SIG-M5 (cell line): Measurements from ENCODE around the gene NEK8.

Source experiments
- DNase-seq: peaks from one replicate; lab custom pipeline; 2025; lab: John Stamatoyannopoulos, UW

Gene NEK8

DNA sequence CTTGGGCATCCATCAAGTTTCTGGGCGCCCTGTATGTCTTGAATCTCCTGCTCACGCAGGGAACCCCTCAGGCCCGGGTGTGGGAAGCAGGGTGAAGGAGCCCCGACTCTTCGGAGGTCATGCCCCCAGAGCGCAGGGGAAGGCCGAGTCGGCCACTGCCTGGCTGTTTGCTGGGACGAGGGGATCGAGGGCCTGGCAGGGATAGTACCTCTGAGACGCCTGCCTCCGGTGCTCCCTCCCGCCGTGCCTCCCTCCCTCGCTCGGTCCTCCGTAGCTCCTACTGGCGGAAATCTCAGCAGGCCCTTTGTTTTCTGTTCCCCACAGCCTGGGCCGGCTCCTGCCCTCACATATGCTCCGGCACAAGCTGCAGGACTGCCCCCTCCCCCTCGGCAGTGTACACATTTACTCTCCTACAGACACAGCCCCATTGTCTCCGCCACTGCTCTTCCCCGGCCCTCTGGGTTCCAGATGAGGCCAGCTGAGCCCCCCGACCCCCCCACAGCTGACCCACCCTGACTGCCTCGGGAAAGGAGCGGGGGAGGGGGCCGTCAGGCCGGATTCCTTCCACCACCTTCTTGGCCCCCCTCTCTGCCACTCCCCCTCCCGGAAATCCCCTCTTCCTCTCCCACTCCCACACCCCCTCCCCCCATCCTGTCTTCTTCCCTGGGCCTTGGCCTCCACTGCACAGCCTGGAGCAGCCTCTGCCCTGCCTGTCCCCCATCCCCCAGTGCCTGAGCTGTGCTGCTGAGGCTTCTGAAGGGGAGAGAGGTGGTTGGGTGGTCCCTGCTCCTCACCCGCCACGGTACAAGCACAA, 16.6 kb downstream of the NEK8 start:
- no peak for DNase-seq

DNA sequence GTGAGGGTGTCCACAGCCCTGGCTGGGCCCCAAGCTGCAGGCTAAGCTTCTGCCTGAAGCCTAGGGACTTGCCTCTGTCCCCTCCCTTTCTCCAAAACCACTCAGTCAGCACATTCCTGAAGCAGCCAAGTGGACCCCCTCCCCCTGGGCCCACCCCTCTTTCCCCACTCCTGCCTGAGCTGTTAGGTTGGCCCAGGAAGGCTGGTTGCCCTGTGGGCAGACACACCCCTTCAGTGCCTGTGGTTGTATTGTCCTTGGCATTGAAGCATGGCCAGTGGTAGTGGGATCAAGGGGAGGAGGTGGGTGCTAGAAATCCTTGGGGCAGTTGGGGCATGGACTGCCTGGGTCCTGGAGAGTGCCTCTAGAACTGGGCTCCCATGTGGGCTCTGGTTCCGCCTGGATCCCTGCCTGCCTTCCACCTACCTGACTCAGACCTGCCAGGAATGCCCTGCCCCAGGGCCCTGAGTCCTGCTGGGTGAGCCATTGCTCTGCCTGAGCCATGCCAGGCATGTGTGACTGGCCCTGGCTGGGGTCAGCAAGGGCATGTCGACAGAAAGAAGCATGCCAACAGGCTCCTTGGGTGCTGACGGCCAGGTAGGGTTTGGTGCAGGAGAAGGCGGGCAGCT, 17.3 kb downstream of the NEK8 start:
- DNase-seq, result no peak

DNA sequence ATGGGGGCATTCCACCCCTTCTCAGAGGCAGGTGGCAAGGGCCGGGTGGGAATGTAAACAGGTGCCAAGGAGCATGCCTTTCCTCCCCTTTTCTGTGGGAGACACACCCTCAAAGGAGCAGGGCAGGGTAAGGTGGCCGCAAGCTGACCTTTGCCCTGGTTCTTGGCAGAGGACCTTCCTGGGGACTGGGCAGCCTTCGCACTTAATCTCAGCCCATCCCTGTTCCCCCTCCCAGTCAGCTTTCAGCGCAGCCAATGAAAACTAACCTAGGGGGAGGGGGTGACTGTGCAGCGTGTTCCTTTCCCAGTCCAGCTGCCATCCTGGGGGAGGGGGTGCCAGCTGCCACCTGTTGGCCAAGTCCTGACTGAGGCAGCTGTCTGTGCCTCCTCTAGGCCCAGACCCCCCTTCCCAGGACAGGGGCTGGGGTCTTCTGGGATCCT, 18.0 kb downstream of the NEK8 start:
- DNase-seq, result no peak

DNA sequence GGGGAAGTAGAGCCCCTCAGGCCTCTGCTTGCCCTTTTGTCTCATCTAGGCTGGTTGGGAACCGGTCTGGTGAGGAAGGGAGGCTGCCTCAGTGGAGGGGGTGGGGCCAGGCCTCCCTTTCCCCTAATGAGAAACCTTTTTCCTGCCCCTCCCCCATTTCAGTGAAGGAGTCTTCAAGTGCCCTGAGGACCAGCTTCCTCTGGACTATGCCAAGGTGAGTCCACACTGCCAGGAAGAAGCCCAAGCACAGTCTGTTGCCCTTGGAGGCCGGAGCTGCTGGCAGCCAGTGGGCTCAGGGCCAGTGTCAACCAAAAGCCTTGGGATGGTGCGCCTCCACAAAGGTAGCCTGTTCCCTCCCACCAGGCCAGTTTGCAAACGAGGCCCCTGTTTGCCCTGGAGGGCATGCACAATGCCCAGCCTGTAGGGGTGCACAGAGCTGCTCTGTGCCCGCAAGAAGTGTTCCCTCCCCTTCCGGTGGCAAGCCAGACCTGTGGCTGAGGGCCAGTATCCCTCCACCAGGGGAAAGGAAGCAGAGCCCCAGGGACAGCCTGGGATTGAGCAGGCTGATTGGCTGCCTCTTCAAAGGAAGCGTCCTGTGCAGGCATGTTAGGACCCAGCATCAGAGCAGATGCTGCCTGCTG, 18.6 kb downstream of the NEK8 start:
- no peak for DNase-seq

DNA sequence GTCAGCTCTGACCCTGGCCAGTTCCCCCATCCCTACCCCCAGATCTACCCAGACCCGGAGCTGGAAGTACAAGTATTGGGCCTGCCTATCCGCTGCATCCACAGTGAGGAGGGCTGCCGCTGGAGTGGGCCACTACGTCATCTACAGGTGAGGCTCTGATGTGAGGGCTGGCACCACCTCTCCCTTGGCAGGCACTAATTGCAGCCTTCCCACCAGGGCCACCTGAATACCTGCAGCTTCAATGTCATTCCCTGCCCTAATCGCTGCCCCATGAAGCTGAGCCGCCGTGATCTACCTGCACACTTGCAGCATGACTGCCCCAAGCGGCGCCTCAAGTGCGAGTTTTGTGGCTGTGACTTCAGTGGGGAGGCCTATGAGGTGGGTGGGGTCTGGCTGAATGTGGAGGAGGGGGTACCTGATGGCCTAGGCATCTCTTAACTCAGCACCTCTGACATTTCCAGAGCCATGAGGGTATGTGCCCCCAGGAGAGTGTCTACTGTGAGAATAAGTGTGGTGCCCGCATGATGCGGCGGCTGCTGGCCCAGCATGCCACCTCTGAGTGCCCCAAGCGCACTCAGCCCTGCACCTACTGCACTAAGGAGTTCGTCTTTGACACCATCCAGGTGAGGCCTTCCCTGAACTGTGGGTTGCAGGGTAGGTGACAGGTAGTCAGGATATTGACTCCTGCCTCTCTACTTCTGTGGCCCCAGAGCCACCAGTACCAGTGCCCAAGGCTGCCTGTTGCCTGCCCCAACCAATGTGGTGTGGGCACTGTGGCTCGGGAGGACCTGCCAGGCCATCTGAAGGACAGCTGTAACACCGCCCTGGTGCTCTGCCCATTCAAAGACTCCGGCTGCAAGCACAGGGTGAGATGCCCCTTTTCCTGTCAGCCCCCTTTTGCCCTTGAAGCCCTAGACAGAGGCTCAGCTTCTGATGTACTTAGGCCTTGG, 19.5 kb downstream of the NEK8 start:
- no peak for DNase-seq

DNA sequence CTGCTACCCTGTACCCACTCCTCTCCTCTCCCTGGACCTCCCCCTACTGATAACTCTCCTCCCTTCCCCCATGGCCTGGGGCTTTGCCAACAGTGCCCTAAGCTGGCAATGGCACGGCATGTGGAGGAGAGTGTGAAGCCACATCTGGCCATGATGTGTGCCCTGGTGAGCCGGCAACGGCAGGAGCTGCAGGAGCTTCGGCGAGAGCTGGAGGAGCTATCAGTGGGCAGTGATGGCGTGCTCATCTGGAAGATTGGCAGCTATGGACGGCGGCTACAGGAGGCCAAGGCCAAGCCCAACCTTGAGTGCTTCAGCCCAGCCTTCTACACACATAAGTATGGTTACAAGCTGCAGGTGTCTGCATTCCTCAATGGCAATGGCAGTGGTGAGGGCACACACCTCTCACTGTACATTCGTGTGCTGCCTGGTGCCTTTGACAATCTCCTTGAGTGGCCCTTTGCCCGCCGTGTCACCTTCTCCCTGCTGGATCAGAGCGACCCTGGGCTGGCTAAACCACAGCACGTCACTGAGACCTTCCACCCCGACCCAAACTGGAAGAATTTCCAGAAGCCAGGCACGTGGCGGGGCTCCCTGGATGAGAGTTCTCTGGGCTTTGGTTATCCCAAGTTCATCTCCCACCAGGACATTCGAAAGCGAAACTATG, 20.4 kb downstream of the NEK8 start:
- DNase-seq, result no peak

DNA sequence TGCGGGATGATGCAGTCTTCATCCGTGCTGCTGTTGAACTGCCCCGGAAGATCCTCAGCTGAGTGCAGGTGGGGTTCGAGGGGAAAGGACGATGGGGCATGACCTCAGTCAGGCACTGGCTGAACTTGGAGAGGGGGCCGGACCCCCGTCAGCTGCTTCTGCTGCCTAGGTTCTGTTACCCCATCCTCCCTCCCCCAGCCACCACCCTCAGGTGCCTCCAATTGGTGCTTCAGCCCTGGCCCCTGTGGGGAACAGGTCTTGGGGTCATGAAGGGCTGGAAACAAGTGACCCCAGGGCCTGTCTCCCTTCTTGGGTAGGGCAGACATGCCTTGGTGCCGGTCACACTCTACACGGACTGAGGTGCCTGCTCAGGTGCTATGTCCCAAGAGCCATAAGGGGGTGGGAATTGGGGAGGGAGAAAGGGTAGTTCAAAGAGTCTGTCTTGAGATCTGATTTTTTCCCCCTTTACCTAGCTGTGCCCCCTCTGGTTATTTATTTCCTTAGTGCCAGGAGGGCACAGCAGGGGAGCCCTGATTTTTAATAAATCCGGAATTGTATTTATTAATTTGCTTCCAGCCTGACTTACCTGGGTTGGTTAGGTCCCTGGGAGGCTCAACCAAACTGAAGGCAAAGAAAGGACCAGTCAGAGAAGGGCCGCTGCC, 21.1 kb downstream of the NEK8 start:
- no peak for DNase-seq

DNA sequence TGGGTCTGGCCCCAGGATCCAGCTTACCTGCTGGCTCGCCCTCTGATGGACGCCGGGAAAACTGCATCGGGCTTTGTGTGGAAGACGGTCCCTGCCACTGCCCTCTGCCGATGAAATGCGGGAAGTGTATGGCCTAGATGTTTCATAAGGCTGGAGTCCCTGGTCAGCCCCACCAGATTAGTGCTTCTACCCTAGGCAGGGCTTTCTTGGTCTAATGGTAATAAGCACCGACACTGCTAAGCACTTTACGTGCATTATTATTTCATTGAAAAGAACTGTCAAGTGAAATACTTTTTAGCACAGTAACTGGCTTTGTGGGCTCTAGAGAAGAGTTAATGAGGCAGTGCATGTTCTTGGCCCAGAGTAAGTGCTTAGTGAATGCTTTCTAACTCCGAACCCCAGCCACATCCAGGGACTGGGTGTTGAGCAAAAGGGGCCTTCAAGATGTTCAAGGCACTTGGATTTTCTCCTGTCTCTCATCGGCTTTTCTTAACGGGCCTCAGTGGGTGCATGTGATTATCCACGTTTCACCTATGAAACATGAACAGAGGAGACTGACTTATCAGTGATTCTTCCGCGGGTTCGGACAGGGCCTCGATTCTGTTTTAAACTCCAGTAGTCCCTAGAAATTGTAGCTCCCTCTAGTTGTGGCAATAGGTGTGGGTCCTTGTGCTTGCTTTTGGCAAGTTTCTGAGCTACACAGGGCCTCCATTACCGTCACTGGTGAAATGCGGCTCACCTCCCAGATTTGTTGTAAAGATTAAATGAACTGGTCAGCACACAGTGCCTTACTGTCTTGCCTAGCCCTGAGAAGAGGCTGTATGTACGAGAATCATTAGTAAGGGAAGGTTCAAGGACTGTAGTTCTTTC, 21.8 kb downstream of the NEK8 start:
- DNase-seq, result no peak

DNA sequence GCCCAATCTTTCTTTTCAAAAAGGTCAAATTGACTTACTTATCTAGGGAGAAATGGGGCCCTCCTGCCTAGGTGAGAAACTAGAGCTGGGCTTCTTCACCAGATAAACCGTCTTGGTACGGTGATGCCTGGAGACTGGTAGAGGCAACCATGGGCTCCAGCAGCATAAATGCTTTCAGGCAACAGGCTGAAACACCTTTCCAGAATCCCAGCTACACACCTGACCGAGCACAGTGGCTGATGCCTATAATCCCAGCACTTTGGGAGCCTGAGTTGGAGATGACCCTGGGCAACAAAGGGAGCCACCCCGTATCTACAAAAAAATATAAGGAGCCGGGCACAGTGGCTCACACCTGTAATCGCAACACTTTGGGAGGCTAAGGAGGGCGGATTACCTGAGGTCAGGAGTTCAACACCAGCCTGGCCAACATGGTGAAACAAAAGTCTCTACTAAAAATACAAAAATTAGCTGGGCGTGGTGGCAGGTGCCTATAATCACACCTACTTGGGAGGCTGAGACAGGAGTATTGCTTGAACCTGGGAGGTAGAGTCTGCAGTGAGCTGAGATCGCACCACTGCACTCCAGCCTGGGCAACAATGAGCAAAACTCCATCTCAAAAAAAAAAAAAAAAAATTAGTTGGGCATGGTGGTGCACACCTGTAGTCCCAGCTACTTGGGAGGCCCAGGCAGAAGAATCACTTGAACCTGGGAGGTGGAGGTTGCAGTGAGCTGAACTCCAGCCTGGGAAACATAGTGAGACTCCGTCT, 23.2 kb downstream of the NEK8 start:
- no peak for DNase-seq

DNA sequence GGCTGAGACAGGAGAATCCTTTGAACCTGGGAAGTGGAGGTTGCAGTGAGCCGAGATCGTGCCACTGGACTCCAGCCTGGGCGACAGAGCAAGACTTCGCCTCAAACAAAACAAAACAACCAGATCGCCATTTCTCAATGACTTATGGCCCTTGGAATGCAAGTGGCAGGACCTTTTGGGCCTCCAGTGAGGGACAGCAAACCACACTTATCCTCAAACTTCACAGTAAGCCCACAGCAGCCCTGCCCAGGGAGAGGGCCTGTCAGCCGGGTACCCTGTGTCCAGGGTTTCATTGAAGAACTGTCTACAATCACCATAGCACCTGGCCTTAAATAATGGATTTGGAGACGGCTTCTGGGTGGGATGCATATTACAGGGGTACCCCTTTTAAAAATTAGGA, 26.9 kb downstream of the NEK8 start:
- no peak for DNase-seq

DNA sequence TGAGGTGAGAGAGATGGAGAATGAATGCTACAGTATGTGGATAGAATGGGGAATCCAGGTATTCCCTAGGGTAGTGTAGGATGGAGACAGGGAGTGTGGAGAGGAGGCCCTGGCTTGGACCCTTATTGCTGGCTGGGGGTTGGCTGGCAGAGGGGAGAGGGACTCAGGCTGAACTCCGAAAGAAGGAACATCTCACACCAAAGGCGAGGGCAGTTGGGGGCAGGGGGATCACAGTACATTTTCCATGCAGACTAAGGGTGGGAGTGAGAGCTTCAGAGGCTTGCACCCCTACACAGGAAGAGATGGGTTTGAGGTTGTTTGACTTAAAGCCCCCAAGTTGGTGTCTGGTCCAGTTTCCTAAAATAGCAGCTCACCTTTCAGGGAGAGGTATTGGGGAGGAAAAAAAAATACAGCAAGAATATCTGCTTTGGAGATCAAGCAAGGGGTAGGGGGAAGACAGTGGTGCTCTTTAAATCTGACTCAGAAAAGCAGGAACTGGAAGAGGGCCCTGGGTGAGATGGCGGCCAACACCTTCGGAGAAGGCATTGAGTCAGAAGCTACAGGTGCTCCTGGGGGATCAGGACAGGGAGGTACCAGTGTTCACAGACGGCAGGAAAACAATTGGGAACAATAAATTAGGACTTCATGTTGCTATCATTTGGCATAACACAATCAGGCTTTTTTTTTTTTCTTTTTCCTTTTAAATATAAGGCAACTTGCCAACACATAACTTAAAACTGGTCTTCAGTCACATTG, 27.6 kb downstream of the NEK8 start:
- DNase-seq, result no peak

DNA sequence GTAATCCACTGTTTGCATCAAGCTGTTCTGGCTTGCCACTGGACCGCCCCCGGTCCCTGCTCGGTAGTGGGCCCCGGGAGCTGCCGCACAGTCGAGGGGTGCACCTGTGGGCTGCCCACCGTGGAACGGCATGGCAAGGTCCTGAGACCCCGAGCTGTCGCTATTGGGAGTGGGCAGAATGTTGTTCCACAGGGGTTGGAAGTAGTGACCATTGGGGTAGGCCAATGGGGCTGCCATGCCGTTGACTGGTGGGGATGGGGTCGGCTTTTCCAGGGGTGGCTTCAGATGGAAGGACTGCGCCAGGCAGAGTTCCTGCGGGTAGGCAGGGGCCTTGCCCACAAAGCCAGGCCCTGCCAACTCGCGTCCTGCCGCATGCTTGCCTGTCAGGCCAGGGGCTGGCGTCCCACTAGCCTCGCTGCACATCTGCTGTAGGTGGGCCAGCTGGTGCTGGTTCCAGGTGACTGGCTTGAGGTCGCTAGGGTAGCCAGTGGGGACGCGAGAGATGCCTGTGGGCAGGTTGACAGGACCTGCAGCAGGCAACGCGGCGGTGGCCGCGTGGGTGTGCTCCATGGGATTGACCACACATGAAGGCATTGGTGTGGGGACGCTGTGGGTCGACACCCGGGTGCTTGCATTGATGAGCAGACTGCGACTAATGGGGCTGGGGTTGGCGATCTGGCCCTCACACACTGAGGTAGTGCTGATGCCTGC, 30.0 kb downstream of the NEK8 start:
- no peak for DNase-seq

DNA sequence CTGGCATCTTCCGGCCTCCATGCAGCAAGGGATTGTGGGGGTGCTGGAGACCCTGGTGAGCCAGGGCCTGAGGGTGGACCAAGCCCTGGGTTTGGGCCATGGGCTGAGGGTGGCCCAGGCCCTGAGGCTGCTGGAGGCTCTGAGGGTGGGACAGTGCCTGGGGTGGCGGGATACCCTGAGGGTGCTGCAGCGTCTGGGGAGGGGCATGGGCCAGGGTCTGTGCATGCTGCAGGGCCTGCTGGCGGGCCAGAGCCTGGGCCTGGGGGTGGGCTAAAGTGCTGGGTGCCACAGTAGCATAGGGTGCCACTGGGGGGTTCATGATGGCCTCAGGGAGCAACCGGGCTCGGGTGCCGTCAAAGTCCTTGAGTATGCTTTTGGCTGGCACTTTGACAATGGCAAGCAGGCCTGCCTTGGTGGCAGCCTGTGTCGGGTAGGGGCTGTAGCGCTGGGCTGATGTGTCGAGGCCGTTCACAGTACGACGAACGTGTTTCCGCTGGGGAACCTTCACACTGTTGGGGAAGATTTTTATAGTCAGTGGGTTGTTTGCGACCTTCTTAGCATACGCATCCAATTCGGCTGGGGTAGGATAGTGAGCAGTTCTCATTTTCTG, 30.8 kb downstream of the NEK8 start:
- DNase-seq, result no peak

DNA sequence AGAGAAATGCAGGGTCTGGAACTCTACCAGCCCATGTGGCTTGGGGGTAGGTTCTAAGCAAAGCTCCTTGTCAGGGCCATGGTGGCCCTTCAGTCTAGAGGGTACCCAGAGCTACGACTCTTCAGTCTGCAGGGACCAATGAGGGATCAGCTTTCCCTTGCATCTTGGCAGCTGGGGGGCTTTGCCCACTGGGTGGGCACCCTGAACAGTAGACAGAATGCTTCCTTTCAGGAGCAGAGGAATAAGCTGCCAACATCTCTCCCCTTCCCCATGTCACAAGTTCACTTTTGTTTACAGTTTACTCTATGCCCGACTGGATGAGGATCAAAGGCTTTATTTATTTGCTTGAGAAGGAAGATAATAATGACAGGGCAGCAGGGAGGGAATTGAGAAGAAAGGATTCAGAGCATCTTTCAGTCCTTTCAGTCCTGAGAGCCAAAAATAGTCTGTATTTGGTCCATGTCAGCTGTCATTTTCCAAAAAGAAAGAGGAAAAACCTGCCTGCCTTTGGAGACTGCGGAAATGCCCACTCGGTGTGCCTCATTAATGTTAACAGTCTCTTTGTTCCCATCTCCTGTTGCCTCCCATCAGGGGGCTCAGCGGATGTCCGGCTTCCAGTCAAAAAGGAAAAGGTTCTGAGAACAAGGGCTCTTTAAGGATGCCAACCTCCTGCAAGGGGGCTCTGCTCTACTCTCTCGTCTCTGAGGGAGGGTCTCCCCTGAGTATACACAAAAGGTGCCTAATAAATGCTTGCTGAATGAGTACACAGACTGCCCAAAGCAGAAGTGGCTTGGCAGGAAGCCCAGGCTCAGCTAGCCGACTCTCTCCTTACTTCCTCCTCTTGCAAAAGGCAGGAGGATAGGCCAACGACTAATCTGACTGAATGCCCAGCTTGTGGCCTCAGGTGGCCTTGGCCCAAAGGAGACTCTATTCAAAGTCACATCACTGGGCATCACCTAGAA, 32.3 kb downstream of the NEK8 start:
- DNase-seq, result no peak

DNA sequence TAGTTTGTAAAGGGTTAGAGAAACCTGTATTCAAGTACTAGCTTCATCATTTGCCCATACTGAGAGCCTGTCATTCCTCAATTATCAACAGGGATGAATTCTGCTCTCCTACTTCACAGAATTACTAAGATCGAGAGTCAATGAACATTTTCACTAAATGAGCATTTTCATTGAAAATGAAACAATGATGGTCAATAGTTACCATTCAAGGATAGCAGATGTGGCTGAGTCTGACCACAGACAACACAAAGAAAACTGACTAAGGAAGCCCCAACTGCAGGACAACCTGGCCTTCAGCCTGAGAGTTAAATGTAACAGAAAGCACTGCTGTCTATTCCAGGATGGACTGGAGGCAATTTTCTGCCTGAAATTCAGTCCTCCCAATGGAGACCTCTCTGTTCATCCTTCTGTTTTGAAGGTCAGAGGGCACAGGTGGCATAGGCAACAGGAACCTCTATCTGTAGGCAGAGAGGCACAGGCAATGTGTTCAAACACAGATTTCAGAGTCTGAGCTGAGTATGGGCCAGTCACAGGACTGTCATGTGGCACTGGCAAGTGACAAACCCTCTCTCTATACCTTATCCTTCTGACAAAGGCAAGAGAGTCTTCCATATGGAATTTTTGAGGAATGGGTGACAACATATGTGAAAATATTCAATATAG, 34.7 kb downstream of the NEK8 start:
- no peak for DNase-seq

DNA sequence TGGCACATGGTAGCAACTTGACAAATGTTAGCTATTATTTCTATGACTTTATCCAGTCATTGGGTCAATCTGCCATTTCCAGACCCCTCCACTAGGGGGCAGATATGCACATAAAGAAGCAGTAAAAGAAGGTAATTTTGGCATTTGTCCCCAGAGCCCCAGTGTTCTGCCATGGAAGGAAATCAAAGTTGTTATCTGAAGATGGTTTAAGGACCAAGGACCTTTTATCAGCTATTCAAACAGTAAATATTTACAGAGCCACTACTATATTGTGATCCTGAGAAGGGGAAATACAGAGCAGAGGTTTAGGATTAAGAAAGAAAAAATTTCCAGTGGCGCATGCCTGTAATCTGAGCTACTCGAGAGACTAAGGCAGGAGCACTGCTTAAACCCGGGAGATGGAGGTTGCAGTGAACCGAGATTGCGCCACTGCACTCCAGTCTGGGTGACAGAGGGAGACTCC, 35.2 kb downstream of the NEK8 start:
- no peak for DNase-seq
